K562 (cell line): ENCODE results near the gene ZKSCAN7. TPM values are rescaled to one million over a fixed set of nuclear protein-coding genes. Genes with fewer than 3 reads are reported as not detected.

Experiments used
- ADNP ChIP-seq: fragments of 200-800 bp; sonication (Bioruptor generic); IDR thresholded peaks from 2 replicates; pipeline ENCODE4 v1.6.1; 2016; ENCODE audit warnings: missing genetic modification characterization, missing compliant biosample characterization
- ARNT ChIP-seq, 2 experiments: fragments of 450-650 bp; IDR thresholded peaks; 2 replicates each; pipeline ENCODE4 v1.6.1; 2016; ENCODE audit warnings: mild to moderate bottlenecking in 1 of 2
- CC2D1A ChIP-seq: fragments of 450-650 bp; IDR thresholded peaks from 2 replicates; pipeline ENCODE4 v1.6.1; 2017; ENCODE audit warnings: mild to moderate bottlenecking
- CCNT2 ChIP-seq: IDR thresholded peaks from 2 replicates; pipeline ENCODE4 v1.6.1; 2011; ENCODE audit warnings: borderline replicate concordance, low read depth, mild to moderate bottlenecking, moderate library complexity, mixed read lengths, low read length; ENCODE audit not compliant: insufficient read length; ENCODE audit errors: extremely low read depth
- HNRNPUL1 ChIP-seq: fragments of 200-400 bp; formaldehyde crosslinking; IDR thresholded peaks from 2 replicates; pipeline ENCODE4 v1.6.1; 2017; ENCODE audit warnings: low read length
- NBN ChIP-seq: fragments of 450-650 bp; IDR thresholded peaks from 2 replicates; pipeline ENCODE4 v1.6.1; 2016; ENCODE audit warnings: low read depth, mild to moderate bottlenecking
- NR2C2 ChIP-seq, 2 experiments: fragments of 200-800 bp in 1 of 2; sonication (Bioruptor generic) in 1 of 2; sonication (generic) in 1 of 2; formaldehyde crosslinking in 1 of 2; IDR thresholded peaks; 2 replicates each; pipeline versions ENCODE4 v1.6.1 to v1.8.0; 2016 to 2022; ENCODE audit warnings: mild to moderate bottlenecking in 1 of 2, missing compliant biosample characterization in 1 of 2, missing genetic modification characterization in 1 of 2, missing genetic modification reagents in 1 of 2
- PHB ChIP-seq: fragments of 250-450 bp; sonication (Bioruptor Pico); IDR thresholded peaks from 2 replicates; pipeline ENCODE4 v1.5.0; 2021
- PTTG1 ChIP-seq: fragments of 450-650 bp; IDR thresholded peaks from 2 replicates; pipeline ENCODE4 v1.6.1; 2016; ENCODE audit warnings: low read depth, mild to moderate bottlenecking, missing genetic modification characterization, missing compliant biosample characterization
- RBM15 ChIP-seq: fragments of 200-400 bp; formaldehyde crosslinking; IDR thresholded peaks from 2 replicates; pipeline ENCODE4 v1.6.1; 2018; ENCODE audit warnings: mild to moderate bottlenecking, low read length, moderate library complexity; ENCODE audit not compliant: insufficient read depth
- RBM34 ChIP-seq: fragments of 200-400 bp; formaldehyde crosslinking; IDR thresholded peaks from 2 replicates; pipeline ENCODE4 v1.6.1; 2018; ENCODE audit warnings: low read length, borderline replicate concordance; ENCODE audit not compliant: insufficient read depth
- SREBF2 ChIP-seq: sonication (generic); formaldehyde crosslinking; IDR thresholded peaks from 2 replicates; pipeline ENCODE4 v1.4.0; 2020; ENCODE audit warnings: mild to moderate bottlenecking, missing genetic modification reagents
- XRCC5 ChIP-seq: fragments of 200-400 bp; formaldehyde crosslinking; IDR thresholded peaks from 2 replicates; pipeline ENCODE4 v1.6.1; 2017; ENCODE audit warnings: low read depth, mild to moderate bottlenecking, low read length
- ZBTB11 ChIP-seq, 3 experiments: fragments of 200-800 bp in 1 of 3; fragments of 250-450 bp in 1 of 3; fragments of 450-650 bp in 1 of 3; sonication (Bioruptor Pico) in 1 of 3; sonication (Bioruptor generic) in 1 of 3; formaldehyde crosslinking in 1 of 3; IDR thresholded peaks; 2 replicates each; pipeline versions ENCODE4 v1.6.1 to v1.8.0; 2016 to 2022; ENCODE audit warnings: mild to moderate bottlenecking in 2 of 3, missing genetic modification characterization in 2 of 3, missing compliant biosample characterization in 1 of 3, moderate library complexity in 1 of 3
- ZNF395 ChIP-seq: fragments of 200-800 bp; sonication (Bioruptor generic); IDR thresholded peaks from 2 replicates; pipeline ENCODE4 v1.6.1; 2017; ENCODE audit warnings: missing genetic modification characterization, missing compliant biosample characterization
- ZNF707 ChIP-seq: fragments of 250-450 bp; sonication (Bioruptor Pico); conservative IDR thresholded peaks from 2 replicates; pipeline ENCODE4 v1.8.0; 2022; ENCODE audit warnings: inconsistent platforms, mild to moderate bottlenecking, moderate library complexity
- polyA plus RNA-seq, 8 experiments: library from polyadenylated mRNA; depleted of rRNA in 4 of 8; stranded (reverse) in 5 of 8; unstranded in 3 of 8; fragments of >200 nt; fragmentation: Nextera tagmentation in 2 of 8; fragmentation: Illumina TruSeq in 1 of 8; extraction: Ambion mirVana in 2 of 8; extraction: Trizol in 1 of 8; gene quantifications; 2 replicates each; pipeline versions ENCODE4 v1.2.1 to v1.2.3, GENCODE V29; 2011 to 2014; ENCODE audit warnings: inconsistent platforms in 1 of 8, missing spikeins in 1 of 8
- total RNA-seq, 7 experiments: library from RNA; depleted of rRNA in 6 of 7; stranded (reverse); fragments of >200 nt in 6 of 7; fragmentation: Illumina TruSeq in 2 of 7; extraction: Trizol in 2 of 7; gene quantifications; 2 replicates each; pipeline versions ENCODE4 v1.2.1 to v1.2.3, GENCODE V29; 2011 to 2021; ENCODE audit warnings: low replicate concordance in 1 of 7

Gene ZKSCAN7
- total and polyA plus RNA-seq, 9 of the 15 experiments (the other 6 are each of a cell fraction or from before 2014, with no cell fraction given): not detected

- no peak for TF ChIP-seq PTTG1 (tag)
- TF ChIP-seq ZNF707 (CRISPR knock-in tag): no peak
- TF ChIP-seq CC2D1A: no peak
- TF ChIP-seq NR2C2 (CRISPR knock-in tag; IDR thresholded peaks at IDR 0.05): no peak
- 0 out of 2 replicates have a peak, but pooled peaks have one; percentile 12 for TF ChIP-seq NR2C2 (tag; IDR thresholded peaks at IDR 0.05)
- no peak for TF ChIP-seq PHB (CRISPR knock-in tag)
- no peak for TF ChIP-seq CCNT2
- no peak for TF ChIP-seq XRCC5
- no peak for TF ChIP-seq HNRNPUL1
- no peak for TF ChIP-seq ZNF395 (CRISPR knock-in tag)
- no peak for TF ChIP-seq SREBF2 (CRISPR knock-in tag)
- no peak for TF ChIP-seq ADNP (tag)
- 0 out of 4 replicates have a peak, but pooled peaks of 1 of the 2 experiments have one; percentile 3 for TF ChIP-seq ARNT (IDR thresholded peaks at IDR 0.05)
- no peak for TF ChIP-seq RBM15
- 0 out of 2 replicates have a peak, but pooled peaks have one; percentile 20 for TF ChIP-seq NBN
- TF ChIP-seq RBM34: no peak
- 0 out of 6 replicates have a peak, but pooled peaks of 1 of the 3 experiments have one; percentile 11 for TF ChIP-seq ZBTB11 (CRISPR knock-in tag; IDR thresholded peaks at IDR 0.05)
Measured at GRCh38 chr3:44511238-44511566, 43.8 kb upstream of the ZKSCAN7 start (continued).
